ENCODE results near the gene TTLL10.
"Not testable (repeated sequence)": the region's sequence is repeated elsewhere in the genome, so short reads cannot be mapped to it uniquely, and the experiment has no call there.

GRCh38 chr1:1153215-1153614 lies 20.5 kb upstream of the TTLL10 start:
- TF ChIP-seq, protein P1, sequence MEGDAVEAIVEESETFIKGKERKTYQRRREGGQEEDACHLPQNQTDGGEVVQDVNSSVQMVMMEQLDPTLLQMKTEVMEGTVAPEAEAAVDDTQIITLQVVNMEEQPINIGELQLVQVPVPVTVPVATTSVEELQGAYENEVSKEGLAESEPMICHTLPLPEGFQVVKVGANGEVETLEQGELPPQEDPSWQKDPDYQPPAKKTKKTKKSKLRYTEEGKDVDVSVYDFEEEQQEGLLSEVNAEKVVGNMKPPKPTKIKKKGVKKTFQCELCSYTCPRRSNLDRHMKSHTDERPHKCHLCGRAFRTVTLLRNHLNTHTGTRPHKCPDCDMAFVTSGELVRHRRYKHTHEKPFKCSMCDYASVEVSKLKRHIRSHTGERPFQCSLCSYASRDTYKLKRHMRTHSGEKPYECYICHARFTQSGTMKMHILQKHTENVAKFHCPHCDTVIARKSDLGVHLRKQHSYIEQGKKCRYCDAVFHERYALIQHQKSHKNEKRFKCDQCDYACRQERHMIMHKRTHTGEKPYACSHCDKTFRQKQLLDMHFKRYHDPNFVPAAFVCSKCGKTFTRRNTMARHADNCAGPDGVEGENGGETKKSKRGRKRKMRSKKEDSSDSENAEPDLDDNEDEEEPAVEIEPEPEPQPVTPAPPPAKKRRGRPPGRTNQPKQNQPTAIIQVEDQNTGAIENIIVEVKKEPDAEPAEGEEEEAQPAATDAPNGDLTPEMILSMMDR (IDR thresholded peaks at IDR 0.05) = not testable (repeated sequence)
- not testable (repeated sequence) for TF ChIP-seq POLR2A (IDR thresholded peaks at IDR 0.05)

Data from esophagus squamous epithelium (tissue), 4 donors.